Measurements from ENCODE around the gene TTK.

TTK gene

GRCh38 chr6:80077067-80077466, 72.6 kb downstream of the TTK start:
- H4K5ac ChIP-seq (ENCODE audit: low read length), result no peak overlapping the region
- H3K27me3 ChIP-seq (ENCODE audit: insufficient read depth, low read length, poor library complexity), result no peaks in the 10 kb centered on the region
- H3K9ac ChIP-seq (ENCODE audit: low read length), result no peak overlapping the region
- H3K23ac ChIP-seq (ENCODE audit: low read length), result no peak overlapping the region
- H2BK5ac ChIP-seq (ENCODE audit: low read length), result no peak overlapping the region
- H3K4me1 ChIP-seq (ENCODE audit: control insufficient read depth, low read depth, low read length), result no peaks in the 10 kb centered on the region
- H3K4ac ChIP-seq (ENCODE audit: low read depth, low read length), result no peak overlapping the region
- H3K56ac ChIP-seq (ENCODE audit: low read length), result no peak overlapping the region
- H3K18ac ChIP-seq (ENCODE audit: low read length), result no peak overlapping the region
- H3K36me3 ChIP-seq (ENCODE audit: control insufficient read depth, insufficient read depth, low read length), result no peaks in the 10 kb centered on the region
- no peak overlapping the region for H3K4me2 ChIP-seq (ENCODE audit: low read length)
- no peak overlapping the region for H3K4me3 ChIP-seq (ENCODE audit: low read length)
- DNase-seq, result peak; percentile 37
- no CpG with 5 or more reads among the region's 1 CpG for WGBS (ENCODE audit: extremely low coverage, insufficient coverage, low lambda C conversion rate)
- H3K27ac ChIP-seq (ENCODE audit: low read depth, low read length), result no peak overlapping the region
- H2BK15ac ChIP-seq (replicated peaks; ENCODE audit: low read depth), result no peak overlapping the region
- no peaks in the 10 kb centered on the region for H3K79me2 ChIP-seq (ENCODE audit: control insufficient read depth, insufficient read depth, low read length)
- H4K8ac ChIP-seq (ENCODE audit: low read depth, low read length), result no peak overlapping the region
- no peaks in the 10 kb centered on the region for H3K79me1 ChIP-seq (ENCODE audit: low read length)
- no peak overlapping the region for H2BK120ac ChIP-seq (ENCODE audit: low read depth, low read length)
- no peak overlapping the region for H2AK5ac ChIP-seq (ENCODE audit: low read length)

DNA sequence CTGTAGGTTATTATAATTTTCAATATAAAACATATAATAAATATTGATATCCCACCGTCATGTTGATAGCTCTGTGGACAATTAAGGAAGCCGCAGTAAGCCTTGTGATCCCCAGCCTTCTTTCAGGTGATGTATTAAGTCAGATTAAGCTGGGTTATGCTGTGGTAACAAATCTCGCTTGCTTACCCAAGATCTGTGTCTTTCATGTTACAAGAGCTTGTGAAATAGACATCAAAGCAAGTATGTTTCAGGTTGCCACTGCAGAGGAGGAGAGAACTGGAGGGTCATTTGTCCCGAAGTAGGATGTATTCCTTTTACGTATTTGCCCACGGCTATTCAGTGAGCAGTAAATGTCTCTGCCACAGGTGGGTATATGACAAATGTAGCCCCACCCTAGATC, 84.2 kb downstream of the TTK start:
- H3K36me3 ChIP-seq (ENCODE audit: control insufficient read depth, insufficient read depth, low read length), result no peaks in the 10 kb centered on the region
- H2BK120ac ChIP-seq (ENCODE audit: low read depth, low read length), result no peak overlapping the region
- no peak overlapping the region for H3K23ac ChIP-seq (ENCODE audit: low read length)
- DNase-seq, result no peak
- H3K4ac ChIP-seq (ENCODE audit: low read depth, low read length), result no peak overlapping the region
- WGBS (ENCODE audit: extremely low coverage, insufficient coverage, low lambda C conversion rate), result no CpG with 5 or more reads among the region's 6 CpGs
- H3K79me2 ChIP-seq (ENCODE audit: control insufficient read depth, insufficient read depth, low read length), result no peaks in the 10 kb centered on the region
- no peak overlapping the region for H3K56ac ChIP-seq (ENCODE audit: low read length)
- H3K27ac ChIP-seq (ENCODE audit: low read depth, low read length), result no peak overlapping the region
- no peaks in the 10 kb centered on the region for H3K79me1 ChIP-seq (ENCODE audit: low read length)
- no peaks in the 10 kb centered on the region for H3K4me1 ChIP-seq (ENCODE audit: control insufficient read depth, low read depth, low read length)
- H2BK15ac ChIP-seq (replicated peaks; ENCODE audit: low read depth), result no peak overlapping the region
- H4K5ac ChIP-seq (ENCODE audit: low read length), result no peak overlapping the region
- H3K9ac ChIP-seq (ENCODE audit: low read length), result no peak overlapping the region
- no peak overlapping the region for H2AK5ac ChIP-seq (ENCODE audit: low read length)
- no peak overlapping the region for H3K4me2 ChIP-seq (ENCODE audit: low read length)
- H3K27me3 ChIP-seq (ENCODE audit: insufficient read depth, low read length, poor library complexity), result no peaks in the 10 kb centered on the region
- no peak overlapping the region for H3K18ac ChIP-seq (ENCODE audit: low read length)
- no peak overlapping the region for H4K8ac ChIP-seq (ENCODE audit: low read depth, low read length)
- no peak overlapping the region for H2BK5ac ChIP-seq (ENCODE audit: low read length)
- H3K4me3 ChIP-seq (ENCODE audit: low read length), result no peak overlapping the region

- Histone ChIP-seq H2AK5ac (ENCODE audit: low read length) (no peak overlapping the region), H2BK15ac (replicated peaks; ENCODE audit: low read depth) (no peak overlapping the region), H3K79me2 (ENCODE audit: control insufficient read depth, insufficient read depth, low read length) (no peaks in the 10 kb centered on the region), H3K4me2 (ENCODE audit: low read length) (no peak overlapping the region), H3K4ac (ENCODE audit: low read depth, low read length) (no peak overlapping the region), H3K9ac (ENCODE audit: low read length) (no peak overlapping the region), H3K4me1 (ENCODE audit: control insufficient read depth, low read depth, low read length) (no peaks in the 10 kb centered on the region), H3K4me3 (ENCODE audit: low read length) (no peak overlapping the region), H2BK5ac (ENCODE audit: low read length) (no peak overlapping the region), H3K79me1 (ENCODE audit: low read length) (no peaks in the 10 kb centered on the region), H3K27ac (ENCODE audit: low read depth, low read length) (no peak overlapping the region), H3K18ac (ENCODE audit: low read length) (no peak overlapping the region), H4K5ac (ENCODE audit: low read length) (no peak overlapping the region), H3K36me3 (ENCODE audit: control insufficient read depth, insufficient read depth, low read length) (no peaks in the 10 kb centered on the region), H3K27me3 (ENCODE audit: insufficient read depth, low read length, poor library complexity) (no peaks in the 10 kb centered on the region), H3K56ac (ENCODE audit: low read length) (no peak overlapping the region), H4K8ac (ENCODE audit: low read depth, low read length) (no peak overlapping the region), H2BK120ac (ENCODE audit: low read depth, low read length) (no peak overlapping the region), H3K23ac (ENCODE audit: low read length) (no peak overlapping the region)
- no peak for DNase-seq
Observed at GRCh38 chr6:80091506-80091905, 87.1 kb downstream of the TTK start.
